Measurements from ENCODE around the gene RER1.

- TF ChIP-seq ZNF274 (IDR thresholded peaks at IDR 0.05; ENCODE audit: low read depth, low read length) (no peak), YY1 (IDR thresholded peaks at IDR 0.05; ENCODE audit: insufficient read depth, insufficient read length) (no peak)
These were observed 8.4 kb downstream of the RER1 start for GRCh38 chr1:2399890-2400575.

All from NT2/D1 (cell line).